Activated CD4-positive, alpha-beta T cell treated with anti-CD3 and anti-CD28 coated beads for 4 hours (primary cell): ENCODE measurements around the gene SCD.

ENCODE experiments used
- DNase-seq, 2 donors: peaks; one replicate each; pipeline ENCODE4 v3.0.0-alpha.2; 2020

Gene SCD

DNA sequence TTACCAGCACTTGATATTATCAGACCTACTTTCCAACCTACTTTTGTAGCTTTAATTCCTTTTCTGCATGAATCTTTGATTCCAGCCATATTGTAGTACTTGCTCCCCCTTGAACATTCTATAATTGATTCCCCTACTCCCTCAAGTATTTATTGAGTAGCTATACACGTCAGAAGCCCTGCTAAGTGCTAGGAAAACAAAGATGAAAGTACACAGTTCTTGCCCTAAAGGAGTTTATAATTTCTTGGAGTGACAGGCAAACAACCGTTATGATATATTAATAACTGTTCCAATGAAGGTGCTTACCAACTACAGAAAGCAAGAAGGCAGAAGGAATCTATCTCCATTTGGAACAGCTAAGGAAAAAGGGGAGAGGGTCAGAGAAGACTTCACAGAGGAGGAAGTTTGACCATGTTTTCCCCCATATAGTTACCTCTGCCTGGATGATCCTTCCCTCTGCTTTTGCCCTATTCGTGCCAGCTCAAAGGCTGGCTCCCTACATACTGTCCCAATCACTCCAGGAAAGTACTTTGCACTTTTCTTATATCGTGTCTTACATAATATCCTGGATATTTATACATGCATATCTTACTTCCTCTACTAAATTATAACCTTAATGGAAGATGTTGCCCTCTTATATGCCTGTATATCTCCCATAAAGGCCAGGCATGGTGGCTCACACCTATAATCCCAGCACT, 54.7 kb downstream of the SCD start:
- DNase-seq = no peak

DNA sequence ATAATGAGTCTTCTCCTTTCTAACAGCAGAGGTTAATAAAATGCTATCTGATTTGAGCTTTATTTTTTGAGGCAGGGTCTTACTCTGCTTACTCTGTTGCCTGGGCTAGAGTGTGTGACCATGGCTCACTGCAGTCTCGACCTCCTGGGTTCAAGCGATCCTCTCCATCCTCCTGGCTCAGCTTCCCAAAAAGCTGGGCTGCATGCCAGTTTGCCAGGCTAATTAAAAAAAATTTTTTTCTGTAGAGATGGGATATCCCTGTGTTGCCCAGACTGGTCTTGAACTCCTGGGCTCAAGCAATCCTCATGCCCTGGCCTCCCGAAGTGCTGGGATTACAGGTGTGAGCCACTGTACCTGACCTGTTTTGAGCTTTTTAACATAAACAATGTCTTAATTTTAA, 56.7 kb downstream of the SCD start:
- no peak for DNase-seq

DNA sequence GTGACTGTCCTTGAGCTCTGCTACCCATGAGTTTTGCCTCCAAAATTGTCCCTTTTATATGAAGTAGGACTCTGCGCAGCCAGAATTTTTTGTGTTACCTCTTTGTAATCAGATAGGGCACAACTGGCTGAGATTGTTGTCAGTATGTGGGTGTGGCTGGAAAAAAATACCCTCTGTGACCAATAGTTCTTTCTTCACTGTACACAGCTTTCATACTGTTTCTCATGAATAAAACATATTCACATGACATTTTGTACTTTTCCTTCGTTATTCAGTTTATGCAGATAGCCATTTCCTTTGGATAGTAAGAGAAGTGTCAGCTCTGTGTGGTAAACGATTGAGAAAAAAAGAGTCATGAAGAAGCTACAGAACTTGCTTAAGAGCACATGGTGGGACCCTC, 66.1 kb downstream of the SCD start:
- no peak for DNase-seq
